ENCODE measurements around the gene ARID2.

ARID2 gene

GRCh38 chr12:45760333-45760732 lies 30.8 kb downstream of the ARID2 start:
- Histone ChIP-seq H3K27me3 (replicated peaks; ENCODE audit: control insufficient read depth, insufficient read depth, low read length) (no peaks in the 10 kb centered on the region), H3K4me3 (replicated peaks; ENCODE audit: low read depth, low read length) (no peak overlapping the region), H3K36me3 (ENCODE audit: control insufficient read depth, insufficient read depth, low read length) (no peaks in the 10 kb centered on the region)
- no peak for TF ChIP-seq CTCF (IDR thresholded peaks at IDR 0.05; ENCODE audit: insufficient read depth, low read length, poor library complexity, severe bottlenecking)
- DNase-seq (ENCODE audit: extremely low read depth, insufficient read length): no peak

GRCh38 chr12:45762185-45763110 lies 32.9 kb downstream of the ARID2 start:
- TF ChIP-seq CTCF (IDR thresholded peaks at IDR 0.05; ENCODE audit: insufficient read depth, low read length, poor library complexity, severe bottlenecking): peak; percentile 65
- DNase-seq (ENCODE audit: extremely low read depth, insufficient read length): no peak
- Histone ChIP-seq H3K27me3 (replicated peaks; ENCODE audit: control insufficient read depth, insufficient read depth, low read length) (no peaks in the 10 kb centered on the region), H3K36me3 (ENCODE audit: control insufficient read depth, insufficient read depth, low read length) (no peaks in the 10 kb centered on the region; the same call in 1 of the 2 replicates), H3K4me3 (replicated peaks; ENCODE audit: low read depth, low read length) (no peak overlapping the region)

GRCh38 chr12:45763381-45763780 lies 33.9 kb downstream of the ARID2 start:
- TF ChIP-seq CTCF (IDR thresholded peaks at IDR 0.05; ENCODE audit: insufficient read depth, low read length, poor library complexity, severe bottlenecking): no peak
- Histone ChIP-seq H3K36me3 (ENCODE audit: control insufficient read depth, insufficient read depth, low read length) (no peaks in the 10 kb centered on the region; the same call in 1 of the 2 replicates), H3K27me3 (replicated peaks; ENCODE audit: control insufficient read depth, insufficient read depth, low read length) (no peaks in the 10 kb centered on the region), H3K4me3 (replicated peaks; ENCODE audit: low read depth, low read length) (no peak overlapping the region)
- no peak for DNase-seq (ENCODE audit: extremely low read depth, insufficient read length)

GRCh38 chr12:45768194-45768593 lies 38.7 kb downstream of the ARID2 start:
- DNase-seq (ENCODE audit: extremely low read depth, insufficient read length): no peak
- H3K36me3 ChIP-seq (ENCODE audit: control insufficient read depth, insufficient read depth, low read length): no peaks in the 10 kb centered on the region; the same call in none of the 2 replicates
- no peak for TF ChIP-seq CTCF (IDR thresholded peaks at IDR 0.05; ENCODE audit: insufficient read depth, low read length, poor library complexity, severe bottlenecking)
- H3K27me3 ChIP-seq (replicated peaks; ENCODE audit: control insufficient read depth, insufficient read depth, low read length): no peaks in the 10 kb centered on the region
- no peak overlapping the region for H3K4me3 ChIP-seq (replicated peaks; ENCODE audit: low read depth, low read length)

GRCh38 chr12:45773747-45774146 lies 44.2 kb downstream of the ARID2 start:
- TF ChIP-seq CTCF (IDR thresholded peaks at IDR 0.05; ENCODE audit: insufficient read depth, low read length, poor library complexity, severe bottlenecking): no peak
- no peaks in the 10 kb centered on the region for H3K27me3 ChIP-seq (replicated peaks; ENCODE audit: control insufficient read depth, insufficient read depth, low read length)
- no peak overlapping the region for H3K4me3 ChIP-seq (replicated peaks; ENCODE audit: low read depth, low read length)
- DNase-seq (ENCODE audit: extremely low read depth, insufficient read length): no peak
- H3K36me3 ChIP-seq (ENCODE audit: control insufficient read depth, insufficient read depth, low read length): no peaks in the 10 kb centered on the region; the same call in 1 of the 2 replicates
